Measurements from ENCODE around the gene IL13RA2. TPM values are rescaled to one million over a fixed set of nuclear protein-coding genes. Genes with fewer than 3 reads are reported as not detected.

The IL13RA2 gene
- total and polyA plus RNA-seq, 9 of the 15 experiments (the other 6 are each of a cell fraction or from before 2014, with no cell fraction given), result 0.06 to 0.18 (median 0.15) TPM; not detected in 6

GRCh38 chrX:114970806-114971205 lies 46.6 kb downstream of the IL13RA2 start:
- Histone ChIP-seq H3K4me3 (no peak overlapping the region), H3K4me2 (ENCODE audit: insufficient read depth, low read length) (no peak overlapping the region), H3K9me1 (ENCODE audit: control insufficient read depth, insufficient read depth, low read length) (no peaks in the 10 kb centered on the region), H3K36me3 (ENCODE audit: control insufficient read depth, insufficient read depth, low read length) (no peaks in the 10 kb centered on the region), H3K27me3 (ENCODE audit: control insufficient read depth in 2 of 2, insufficient read depth in 2 of 2, low read length in 2 of 2) (no peaks in the 10 kb centered on the region), H3K79me2 (ENCODE audit: control insufficient read depth, insufficient read depth, low read length) (no peaks in the 10 kb centered on the region), H3K27ac (ENCODE audit: extremely low read depth, low read depth, low read length) (no peak overlapping the region), H2AFZ (ENCODE audit: low read depth, low read length) (no peak overlapping the region), H3K9ac (ENCODE audit: insufficient read depth in 1 of 2, low read depth in 2 of 2, low read length in 2 of 2) (no peak overlapping the region), H4K20me1 (replicated peaks; ENCODE audit: control insufficient read depth, insufficient read depth, low read length) (no peaks in the 10 kb centered on the region), H3K4me1 (replicated peaks in 1 of 2; ENCODE audit: control insufficient read depth in 2 of 2, insufficient read depth in 2 of 2, low read length in 2 of 2) (no peaks in the 10 kb centered on the region), H3K9me3 (replicated peaks; ENCODE audit: control insufficient read depth, insufficient read depth, low read depth, low read length) (no peaks in the 10 kb centered on the region)
- POLR2A ChIA-PET, result no interaction called here
- DNase-seq (ENCODE audit: extremely low read depth in 1 of 4, low spot score in 3 of 4), result no peak
- BruUV-seq (replicated peaks), result no TSS peak
- in situ Hi-C loops (cut with MboI), result no loop called here
- 0% methylated on average over 3 of the region's 3 CpGs for WGBS (ENCODE audit: insufficient coverage, low coverage, missing lambda C conversion rate)
- no peak for FAIRE-seq
- no peak for TF ChIP-seq SRF (CRISPR knock-in tag; IDR thresholded peaks at IDR 0.05)
- TF ChIP-seq, protein P1, sequence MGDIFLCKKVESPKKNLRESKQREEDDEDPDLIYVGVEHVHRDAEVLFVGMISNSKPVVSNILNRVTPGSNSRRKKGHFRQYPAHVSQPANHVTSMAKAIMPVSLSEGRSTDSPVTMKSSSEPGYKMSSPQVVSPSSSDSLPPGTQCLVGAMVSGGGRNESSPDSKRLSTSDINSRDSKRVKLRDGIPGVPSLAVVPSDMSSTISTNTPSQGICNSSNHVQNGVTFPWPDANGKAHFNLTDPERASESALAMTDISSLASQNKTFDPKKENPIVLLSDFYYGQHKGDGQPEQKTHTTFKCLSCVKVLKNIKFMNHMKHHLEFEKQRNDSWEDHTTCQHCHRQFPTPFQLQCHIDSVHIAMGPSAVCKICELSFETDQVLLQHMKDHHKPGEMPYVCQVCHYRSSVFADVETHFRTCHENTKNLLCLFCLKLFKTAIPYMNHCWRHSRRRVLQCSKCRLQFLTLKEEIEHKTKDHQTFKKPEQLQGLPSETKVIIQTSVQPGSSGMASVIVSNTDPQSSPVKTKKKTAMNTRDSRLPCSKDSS (IDR thresholded peaks at IDR 0.05; ENCODE audit: low read depth, partially characterized antibody), result no peak
- no peak for TF ChIP-seq TRIM25 (IDR thresholded peaks at IDR 0.05; ENCODE audit: borderline replicate concordance)
- intact Hi-C loops (cut with micrococcal nuclease), result no loop called here
- CTCF ChIA-PET (ENCODE audit: low intra/inter-chr PET ratio), result no interaction called here
- ATAC-seq, result no peak
